ENCODE data around the gene TCF7L2.
"Not testable (repeated sequence)": the region's sequence is repeated elsewhere in the genome, so short reads cannot be mapped to it uniquely, and the experiment has no call there.

The TCF7L2 gene

GRCh38 chr10:113099431-113100183 is 149.6 kb downstream of the TCF7L2 start:
- DNase-seq = peak; percentile 1

- no peak for DNase-seq
These were observed 150.2 kb downstream of the TCF7L2 start for GRCh38 chr10:113100281-113100680.

GRCh38 chr10:113103131-113103840 is 153.2 kb downstream of the TCF7L2 start:
- DNase-seq = no peak

- DNase-seq = no peak
These were observed 154.0 kb downstream of the TCF7L2 start for GRCh38 chr10:113104047-113104446.

- no peak for DNase-seq
These were observed 158.3 kb downstream of the TCF7L2 start for GRCh38 chr10:113108194-113108835.

GRCh38 chr10:113108948-113109347 is 158.9 kb downstream of the TCF7L2 start:
- DNase-seq = no peak

GRCh38 chr10:113109482-113109881 is 159.4 kb downstream of the TCF7L2 start:
- not testable (repeated sequence) for DNase-seq

GRCh38 chr10:113111260-113111659 is 161.2 kb downstream of the TCF7L2 start:
- DNase-seq = no peak

GRCh38 chr10:113111900-113112853 is 162.1 kb downstream of the TCF7L2 start:
- no peak for DNase-seq

- DNase-seq = no peak
These were observed 163.2 kb downstream of the TCF7L2 start for GRCh38 chr10:113113241-113113640.

- DNase-seq = no peak
These were observed 163.9 kb downstream of the TCF7L2 start for GRCh38 chr10:113113918-113114317.

GRCh38 chr10:113115556-113115955 is 165.5 kb downstream of the TCF7L2 start:
- no peak for DNase-seq

- DNase-seq = no peak
These were observed 168.8 kb downstream of the TCF7L2 start for GRCh38 chr10:113118882-113119281.

- no peak for DNase-seq
These were observed 169.8 kb downstream of the TCF7L2 start for GRCh38 chr10:113119801-113120200.

- no peak for DNase-seq
These were observed 171.1 kb downstream of the TCF7L2 start for GRCh38 chr10:113121153-113121552.

- no peak for DNase-seq
These were observed 172.9 kb downstream of the TCF7L2 start for GRCh38 chr10:113122947-113123346.

GRCh38 chr10:113124724-113125123 is 174.7 kb downstream of the TCF7L2 start:
- DNase-seq = no peak

- DNase-seq = no peak
These were observed 175.6 kb downstream of the TCF7L2 start for GRCh38 chr10:113125612-113126011.

GRCh38 chr10:113126229-113127201 is 176.5 kb downstream of the TCF7L2 start:
- DNase-seq = no peak

- DNase-seq = no peak
These were observed 177.3 kb downstream of the TCF7L2 start for GRCh38 chr10:113127261-113127900.

- DNase-seq = no peak
These were observed 177.8 kb downstream of the TCF7L2 start for GRCh38 chr10:113127901-113128283.

All from NCI-H2107 (cell line).